ENCODE measurements around the gene AANAT.

Gene AANAT

GRCh38 chr17:76442341-76443338 lies 24.8 kb upstream of the AANAT start:
- DNase-seq (ENCODE audit: low spot score): no peak

GRCh38 chr17:76444518-76445311 lies 22.7 kb upstream of the AANAT start:
- DNase-seq (ENCODE audit: low spot score): no peak

- no peak for DNase-seq (ENCODE audit: low spot score)
These were observed 21.5 kb upstream of the AANAT start for GRCh38 chr17:76445697-76446448.

GRCh38 chr17:76446449-76447231 lies 20.8 kb upstream of the AANAT start:
- peak; percentile 83 for DNase-seq (ENCODE audit: low spot score)

- no peak for DNase-seq (ENCODE audit: low spot score)
These were observed 19.3 kb upstream of the AANAT start for GRCh38 chr17:76447931-76448652.

- DNase-seq (ENCODE audit: low spot score): no peak
These were observed 18.3 kb upstream of the AANAT start for GRCh38 chr17:76449126-76449525.

- no peak for DNase-seq (ENCODE audit: low spot score)
These were observed 15.9 kb upstream of the AANAT start for GRCh38 chr17:76451506-76451905.

GRCh38 chr17:76452127-76452659 lies 15.2 kb upstream of the AANAT start:
- DNase-seq (ENCODE audit: low spot score): no peak

- peak; percentile 85 for DNase-seq (ENCODE audit: low spot score)
These were observed 14.6 kb upstream of the AANAT start, which contains the start of gene UBE2O for GRCh38 chr17:76452660-76453430. Gene UBE2O (minus strand): TSS chr17:76453152. CDS start chr17:76453141, 11 bp downstream.

- no peak for DNase-seq (ENCODE audit: low spot score)
These were observed 14.0 kb upstream of the AANAT start for GRCh38 chr17:76453431-76453743.

- DNase-seq (ENCODE audit: low spot score): peak; percentile 29
These were observed 8.6 kb upstream of the AANAT start for GRCh38 chr17:76458580-76459490.

GRCh38 chr17:76459674-76460073 lies 7.7 kb upstream of the AANAT start:
- DNase-seq (ENCODE audit: low spot score): no peak

GRCh38 chr17:76461765-76462555 lies 5.4 kb upstream of the AANAT start:
- DNase-seq (ENCODE audit: low spot score): no peak

GRCh38 chr17:76462556-76463290 lies 4.7 kb upstream of the AANAT start:
- no peak for DNase-seq (ENCODE audit: low spot score)

GRCh38 chr17:76466775-76467130 lies 650 bp upstream of the AANAT start:
- DNase-seq (ENCODE audit: low spot score): no peak

- DNase-seq (ENCODE audit: low spot score): no peak
These were observed 618 bp downstream of the AANAT start for GRCh38 chr17:76467809-76468633.

Data from SW480 (cell line).